HG02763 (cell line): ENCODE results near the gene DCAF15.
"Not testable (repeated sequence)": the region's sequence is repeated elsewhere in the genome, so short reads cannot be mapped to it uniquely, and the experiment has no call there.

ENCODE experiments used
- ATAC-seq: cut with Tn5 transposase; IDR thresholded peaks from one replicate; pipeline ENCODE4 v1.9.1; 2021; ENCODE audit warnings: mild to moderate bottlenecking, moderate library complexity; ENCODE audit not compliant: unreplicated experiment

DCAF15 gene

GRCh38 chr19:13959141-13959961 lies 7.0 kb downstream of the DCAF15 start:
- ATAC-seq = no peak

GRCh38 chr19:13959962-13960862 lies 7.9 kb downstream of the DCAF15 start:
- ATAC-seq = no peak

GRCh38 chr19:13960863-13961784 lies 8.8 kb downstream of the DCAF15 start:
- ATAC-seq = no peak

- no peak for ATAC-seq
Observed at GRCh38 chr19:13961826-13962698, 9.8 kb downstream of the DCAF15 start.

GRCh38 chr19:13962699-13963602 lies 10.6 kb downstream of the DCAF15 start:
- no peak for ATAC-seq

- ATAC-seq = no peak
Observed at GRCh38 chr19:13963603-13964105, 11.3 kb downstream of the DCAF15 start.

GRCh38 chr19:13964776-13965175 lies 12.5 kb downstream of the DCAF15 start:
- ATAC-seq = no peak

GRCh38 chr19:13965377-13965896 lies 13.1 kb downstream of the DCAF15 start:
- no peak for ATAC-seq

- no peak for ATAC-seq
Observed at GRCh38 chr19:13965926-13966683, 13.8 kb downstream of the DCAF15 start.

- no peak for ATAC-seq
Observed at GRCh38 chr19:13966684-13967128, 14.4 kb downstream of the DCAF15 start.

GRCh38 chr19:13967206-13967605 lies 14.9 kb downstream of the DCAF15 start:
- not testable (repeated sequence) for ATAC-seq

GRCh38 chr19:13968383-13968935 lies 16.1 kb downstream of the DCAF15 start:
- no peak for ATAC-seq

- ATAC-seq = no peak
Observed at GRCh38 chr19:13968999-13969398, 16.7 kb downstream of the DCAF15 start.

- ATAC-seq = no peak
Observed at GRCh38 chr19:13969897-13970296, 17.6 kb downstream of the DCAF15 start.

- not testable (repeated sequence) for ATAC-seq
Observed at GRCh38 chr19:13971868-13972267, 19.6 kb downstream of the DCAF15 start.

- no peak for ATAC-seq
Observed at GRCh38 chr19:13972368-13973155, 20.3 kb downstream of the DCAF15 start.
